ENCODE measurements around the gene USH1G. TPM values are rescaled to one million over a fixed set of nuclear protein-coding genes. Genes with fewer than 3 reads are reported as not detected.
A peak's percentile ranks its signal among the peaks of the same experiment; 100 is the strongest.

USH1G gene
- total and polyA plus RNA-seq, 2 of the 13 experiments (the other 11 are each of a cell fraction or from before 2014, with no cell fraction given): 0.04 TPM; not detected in 1

DNA sequence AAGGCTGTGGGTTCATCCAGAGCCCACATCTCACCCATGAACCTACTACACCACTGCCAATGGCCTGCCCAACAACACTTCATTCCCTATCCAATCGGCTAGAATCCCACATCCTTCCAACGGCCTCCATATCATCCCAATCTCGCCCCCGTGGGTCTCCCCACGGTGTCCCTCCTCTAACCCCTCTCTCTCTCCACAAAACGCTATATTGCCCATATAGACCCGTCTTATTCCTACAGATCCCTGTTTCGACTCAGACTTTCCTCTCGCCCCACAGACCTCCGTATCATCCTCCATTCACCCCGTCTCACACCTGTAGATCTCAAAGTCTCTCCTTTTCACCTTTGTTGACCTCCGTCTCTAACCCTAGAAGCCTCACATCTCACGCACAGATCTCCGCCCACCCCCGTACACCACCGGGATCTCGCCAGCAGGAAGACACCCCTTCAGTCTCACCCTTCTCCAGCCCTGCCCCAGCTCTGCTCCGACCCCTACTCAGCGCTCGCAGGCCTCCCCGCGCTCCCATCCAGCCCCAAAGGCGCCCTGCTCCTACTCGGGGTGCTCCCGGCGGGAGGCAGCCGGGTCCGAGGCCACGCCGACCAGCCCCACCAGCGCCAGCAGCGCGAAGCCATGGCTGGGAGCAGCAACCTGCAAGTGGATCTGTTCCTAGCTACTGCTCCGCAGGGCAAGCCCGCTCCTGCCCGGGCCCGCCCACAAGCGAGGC is 50.6 kb downstream of the USH1G start, which contains the start of gene FDXR (continued):
- TF ChIP-seq ZNF776 (CRISPR knock-in tag; IDR thresholded peaks at IDR 0.05): peak; percentile 56; the same call in 1 of the 2 replicates
- TF ChIP-seq, protein P1, sequence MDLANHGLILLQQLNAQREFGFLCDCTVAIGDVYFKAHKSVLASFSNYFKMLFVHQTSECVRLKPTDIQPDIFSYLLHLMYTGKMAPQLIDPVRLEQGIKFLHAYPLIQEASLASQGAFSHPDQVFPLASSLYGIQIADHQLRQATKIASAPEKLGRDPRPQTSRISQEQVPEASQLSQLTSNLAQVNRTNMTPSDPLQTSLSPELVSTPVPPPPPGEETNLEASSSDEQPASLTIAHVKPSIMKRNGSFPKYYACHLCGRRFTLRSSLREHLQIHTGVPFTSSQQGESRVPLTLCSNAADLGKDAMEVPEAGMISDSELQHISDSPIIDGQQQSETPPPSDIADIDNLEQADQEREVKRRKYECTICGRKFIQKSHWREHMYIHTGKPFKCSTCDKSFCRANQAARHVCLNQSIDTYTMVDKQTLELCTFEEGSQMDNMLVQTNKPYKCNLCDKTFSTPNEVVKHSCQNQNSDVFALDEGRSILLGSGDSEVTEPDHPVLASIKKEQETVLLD (CRISPR knock-in tag; IDR thresholded peaks at IDR 0.05; ENCODE audit: low read depth): peak; percentile 48; the same call in 1 of the 2 replicates
- TF ChIP-seq, protein P2, sequence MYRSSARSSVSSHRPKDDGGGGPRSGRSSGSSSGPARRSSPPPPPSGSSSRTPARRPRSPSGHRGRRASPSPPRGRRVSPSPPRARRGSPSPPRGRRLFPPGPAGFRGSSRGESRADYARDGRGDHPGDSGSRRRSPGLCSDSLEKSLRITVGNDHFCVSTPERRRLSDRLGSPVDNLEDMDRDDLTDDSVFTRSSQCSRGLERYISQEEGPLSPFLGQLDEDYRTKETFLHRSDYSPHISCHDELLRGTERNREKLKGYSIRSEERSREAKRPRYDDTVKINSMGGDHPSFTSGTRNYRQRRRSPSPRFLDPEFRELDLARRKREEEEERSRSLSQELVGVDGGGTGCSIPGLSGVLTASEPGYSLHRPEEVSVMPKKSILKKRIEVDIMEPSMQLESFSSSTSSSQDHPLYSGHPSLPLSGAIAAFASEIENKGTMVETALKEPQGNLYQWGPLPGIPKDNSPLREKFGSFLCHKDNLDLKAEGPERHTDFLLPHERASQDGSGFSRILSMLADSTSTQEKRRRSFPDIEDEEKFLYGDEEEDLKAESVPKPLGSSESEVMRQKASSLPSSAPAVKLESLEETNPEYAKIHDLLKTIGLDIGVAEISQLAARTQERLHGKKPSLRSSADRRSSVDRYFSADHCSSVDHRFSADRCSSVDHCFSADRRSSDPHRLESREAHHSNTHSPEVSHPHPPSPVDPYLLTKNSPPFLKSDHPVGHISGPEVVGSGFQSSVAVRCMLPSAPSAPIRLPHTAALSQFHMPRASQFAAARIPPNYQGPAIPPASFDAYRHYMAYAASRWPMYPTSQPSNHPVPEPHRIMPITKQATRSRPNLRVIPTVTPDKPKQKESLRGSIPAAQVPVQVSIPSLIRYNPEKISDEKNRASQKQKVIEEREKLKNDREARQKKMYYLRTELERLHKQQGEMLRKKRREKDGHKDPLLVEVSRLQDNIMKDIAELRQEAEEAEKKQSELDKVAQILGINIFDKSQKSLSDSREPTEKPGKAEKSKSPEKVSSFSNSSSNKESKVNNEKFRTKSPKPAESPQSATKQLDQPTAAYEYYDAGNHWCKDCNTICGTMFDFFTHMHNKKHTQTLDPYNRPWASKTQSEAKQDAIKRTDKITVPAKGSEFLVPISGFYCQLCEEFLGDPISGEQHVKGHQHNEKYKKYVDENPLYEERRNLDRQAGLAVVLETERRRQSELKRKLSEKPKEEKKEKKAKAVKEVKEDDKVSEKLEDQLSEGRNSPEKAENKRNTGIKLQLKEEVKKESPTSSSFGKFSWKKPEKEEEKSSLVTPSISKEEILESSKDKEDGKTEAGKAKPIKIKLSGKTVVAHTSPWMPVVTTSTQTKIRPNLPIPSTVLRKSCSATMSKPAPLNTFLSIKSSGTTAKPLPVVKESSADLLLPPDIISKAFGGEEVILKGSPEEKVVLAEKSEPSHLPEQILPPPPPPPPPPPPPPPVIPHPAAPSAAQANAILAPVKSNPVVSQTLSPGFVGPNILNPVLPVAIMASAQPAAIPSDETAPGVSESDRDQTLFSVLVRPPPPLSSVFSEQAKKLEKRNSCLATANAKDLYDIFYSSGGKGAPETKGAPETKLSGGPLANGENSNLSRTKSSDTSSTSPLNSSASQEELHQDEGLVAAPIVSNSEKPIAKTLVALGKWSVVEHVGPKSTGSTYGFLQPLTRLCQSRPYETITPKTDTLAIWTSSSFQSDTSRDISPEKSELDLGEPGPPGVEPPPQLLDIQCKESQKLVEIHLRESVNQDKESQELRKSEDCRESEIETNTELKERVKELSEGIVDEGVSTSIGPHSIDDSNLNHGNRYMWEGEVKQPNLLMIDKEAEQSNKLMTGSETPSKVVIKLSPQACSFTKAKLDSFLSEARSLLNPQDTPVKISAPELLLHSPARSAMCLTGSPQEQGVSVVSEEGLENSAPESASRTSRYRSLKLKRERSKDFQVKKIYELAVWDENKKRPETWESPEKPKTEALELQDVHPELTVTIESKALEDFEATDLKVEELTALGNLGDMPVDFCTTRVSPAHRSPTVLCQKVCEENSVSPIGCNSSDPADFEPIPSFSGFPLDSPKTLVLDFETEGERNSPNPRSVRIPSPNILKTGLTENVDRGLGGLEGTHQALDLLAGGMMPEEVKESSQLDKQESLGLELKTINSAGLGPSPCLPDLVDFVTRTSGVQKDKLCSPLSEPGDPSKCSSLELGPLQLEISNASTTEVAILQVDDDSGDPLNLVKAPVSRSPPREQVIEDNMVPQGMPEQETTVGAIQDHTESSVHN (CRISPR knock-in tag; IDR thresholded peaks at IDR 0.05): no peak
- peak; percentile 8; the same call in 1 of the 2 replicates for TF ChIP-seq THAP9 (CRISPR knock-in tag; IDR thresholded peaks at IDR 0.05; ENCODE audit: borderline replicate concordance)
- TF ChIP-seq RARA (CRISPR knock-in tag; IDR thresholded peaks at IDR 0.05): 0 out of 2 replicates have a peak, but pooled peaks have one; percentile 27
- TF ChIP-seq ZNF432 (CRISPR knock-in tag; IDR thresholded peaks at IDR 0.05; ENCODE audit: borderline replicate concordance): no peak
- 0 out of 2 replicates have a peak, but pooled peaks have one; percentile 46 for TF ChIP-seq SOX5 (CRISPR knock-in tag; IDR thresholded peaks at IDR 0.05; ENCODE audit: borderline replicate concordance)
- TF ChIP-seq ETV5 (CRISPR knock-in tag; IDR thresholded peaks at IDR 0.05; ENCODE audit: borderline replicate concordance): peak; percentile 43
- peak; percentile 57; the same call in 1 of the 2 replicates for TF ChIP-seq WIZ (CRISPR knock-in tag; IDR thresholded peaks at IDR 0.05)
- TF ChIP-seq ZNF562 (CRISPR knock-in tag; IDR thresholded peaks at IDR 0.05; ENCODE audit: borderline replicate concordance): no peak
- TF ChIP-seq ZC3H4 (CRISPR knock-in tag; IDR thresholded peaks at IDR 0.05; ENCODE audit: borderline replicate concordance): no peak; the same call in none of the 2 replicates
- peak; percentile 59 for TF ChIP-seq TAF15 (IDR thresholded peaks at IDR 0.05; ENCODE audit: low read depth, low read length, poor library complexity, severe bottlenecking)
- peak; percentile 34 for TF ChIP-seq AGO2 (optimal IDR thresholded peaks at IDR 0.05; ENCODE audit: low read depth, low read length)
- TF ChIP-seq, protein P3, sequence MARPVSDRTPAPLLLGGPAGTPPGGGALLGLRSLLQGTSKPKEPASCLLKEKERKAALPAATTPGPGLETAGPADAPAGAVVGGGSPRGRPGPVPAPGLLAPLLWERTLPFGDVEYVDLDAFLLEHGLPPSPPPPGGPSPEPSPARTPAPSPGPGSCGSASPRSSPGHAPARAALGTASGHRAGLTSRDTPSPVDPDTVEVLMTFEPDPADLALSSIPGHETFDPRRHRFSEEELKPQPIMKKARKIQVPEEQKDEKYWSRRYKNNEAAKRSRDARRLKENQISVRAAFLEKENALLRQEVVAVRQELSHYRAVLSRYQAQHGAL (CRISPR knock-in tag; IDR thresholded peaks at IDR 0.05; ENCODE audit: not compliant biosample characterization): peak; percentile 82

All from HepG2 (cell line).